HL-60/S4 (cell line): ENCODE data around the gene ASB16.
"Not testable (repeated sequence)": the region's sequence is repeated elsewhere in the genome, so short reads cannot be mapped to it uniquely, and the experiment has no call there.

Experiments used
- in situ Hi-C: fragments of 300-500 bp; cut with MboI; formaldehyde crosslinking; loops from 2 replicates; pipeline ENCODE4 v1.14.3; 2022; ENCODE audit warnings: low sequenced_read_pairs

The ASB16 gene, protein sequence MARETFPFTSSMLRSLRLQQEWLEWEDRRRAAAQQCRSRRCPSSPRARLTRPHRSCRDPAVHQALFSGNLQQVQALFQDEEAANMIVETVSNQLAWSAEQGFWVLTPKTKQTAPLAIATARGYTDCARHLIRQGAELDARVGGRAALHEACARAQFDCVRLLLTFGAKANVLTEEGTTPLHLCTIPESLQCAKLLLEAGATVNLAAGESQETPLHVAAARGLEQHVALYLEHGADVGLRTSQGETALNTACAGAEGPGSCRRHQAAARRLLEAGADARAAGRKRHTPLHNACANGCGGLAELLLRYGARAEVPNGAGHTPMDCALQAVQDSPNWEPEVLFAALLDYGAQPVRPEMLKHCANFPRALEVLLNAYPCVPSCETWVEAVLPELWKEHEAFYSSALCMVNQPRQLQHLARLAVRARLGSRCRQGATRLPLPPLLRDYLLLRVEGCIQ

DNA sequence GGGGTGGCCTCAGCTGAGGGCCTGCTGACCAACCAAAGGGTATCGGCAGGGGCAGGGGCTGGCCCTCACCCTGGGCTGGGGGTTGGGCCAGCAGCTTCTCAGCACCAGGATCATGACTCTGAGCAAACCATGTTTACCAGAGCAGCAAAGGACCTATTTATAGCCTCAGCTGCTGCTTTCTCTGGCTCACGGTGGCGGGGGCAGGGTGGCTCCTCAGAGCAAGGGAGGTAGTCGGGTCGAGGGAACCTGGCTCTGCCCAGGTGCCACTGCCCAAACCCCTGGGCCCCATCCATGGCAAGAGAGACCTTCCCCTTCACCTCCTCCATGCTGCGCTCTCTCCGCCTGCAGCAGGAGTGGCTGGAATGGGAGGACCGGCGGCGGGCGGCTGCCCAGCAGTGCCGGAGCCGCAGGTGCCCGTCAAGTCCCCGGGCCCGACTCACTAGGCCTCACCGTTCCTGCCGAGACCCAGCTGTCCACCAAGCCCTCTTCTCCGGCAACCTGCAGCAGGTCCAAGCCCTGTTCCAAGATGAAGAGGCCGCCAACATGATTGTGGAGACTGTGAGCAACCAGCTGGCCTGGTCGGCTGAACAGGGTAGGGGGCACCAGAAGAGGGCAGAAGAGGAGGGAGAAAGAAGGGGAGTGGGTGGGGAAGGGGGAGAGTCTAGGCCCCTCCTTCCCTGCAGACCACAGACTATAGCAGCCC, at the start of gene ASB16:
Gene ASB16 (plus strand): TSS at position 206 of the 703 bp plus-strand sequence. CDS start 86 bp downstream, at position 292.
- in situ Hi-C loops = loop anchor here (25.0 kb wide), 1 partner anchor 233 kb away; the partner anchor contains the start of gene PPY

DNA sequence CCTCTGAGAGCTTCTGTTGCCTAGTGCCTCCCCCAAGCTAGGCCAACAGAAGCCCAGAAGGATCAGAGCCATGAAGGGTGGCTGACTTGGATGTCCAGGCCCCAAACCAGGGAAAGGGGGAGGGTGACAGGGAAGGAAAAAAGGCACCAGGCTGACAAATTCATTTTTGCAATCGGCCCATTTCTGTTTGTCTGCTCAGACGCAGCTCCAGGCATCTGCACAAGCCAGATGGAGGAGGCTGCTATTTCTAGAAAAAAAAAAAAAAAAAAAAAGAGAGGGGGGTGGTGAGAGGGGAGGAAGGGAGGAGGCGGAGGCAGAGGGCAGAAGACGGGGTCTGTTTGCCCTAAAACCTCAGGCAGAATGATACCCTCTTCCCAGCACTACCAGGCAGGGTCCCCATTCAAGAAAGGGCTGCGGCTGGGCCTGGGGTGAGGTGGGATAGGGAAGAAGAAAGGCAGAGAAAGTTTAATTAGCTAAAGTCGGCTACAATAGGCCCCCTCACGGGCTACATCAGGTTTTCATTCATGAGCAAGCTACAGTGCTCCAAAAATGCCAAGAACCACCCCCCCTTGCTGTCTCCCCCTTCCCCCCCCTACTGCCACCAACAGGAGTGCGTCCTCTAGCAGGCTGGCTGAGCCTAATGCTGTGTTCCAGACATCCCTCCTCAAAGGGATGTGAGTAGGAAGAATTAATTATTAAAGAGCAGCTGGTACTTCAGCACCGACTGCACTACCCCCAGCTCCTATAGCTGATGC, 49.5 kb upstream of the ASB16 start:
- in situ Hi-C loops = no loop called here

DNA sequence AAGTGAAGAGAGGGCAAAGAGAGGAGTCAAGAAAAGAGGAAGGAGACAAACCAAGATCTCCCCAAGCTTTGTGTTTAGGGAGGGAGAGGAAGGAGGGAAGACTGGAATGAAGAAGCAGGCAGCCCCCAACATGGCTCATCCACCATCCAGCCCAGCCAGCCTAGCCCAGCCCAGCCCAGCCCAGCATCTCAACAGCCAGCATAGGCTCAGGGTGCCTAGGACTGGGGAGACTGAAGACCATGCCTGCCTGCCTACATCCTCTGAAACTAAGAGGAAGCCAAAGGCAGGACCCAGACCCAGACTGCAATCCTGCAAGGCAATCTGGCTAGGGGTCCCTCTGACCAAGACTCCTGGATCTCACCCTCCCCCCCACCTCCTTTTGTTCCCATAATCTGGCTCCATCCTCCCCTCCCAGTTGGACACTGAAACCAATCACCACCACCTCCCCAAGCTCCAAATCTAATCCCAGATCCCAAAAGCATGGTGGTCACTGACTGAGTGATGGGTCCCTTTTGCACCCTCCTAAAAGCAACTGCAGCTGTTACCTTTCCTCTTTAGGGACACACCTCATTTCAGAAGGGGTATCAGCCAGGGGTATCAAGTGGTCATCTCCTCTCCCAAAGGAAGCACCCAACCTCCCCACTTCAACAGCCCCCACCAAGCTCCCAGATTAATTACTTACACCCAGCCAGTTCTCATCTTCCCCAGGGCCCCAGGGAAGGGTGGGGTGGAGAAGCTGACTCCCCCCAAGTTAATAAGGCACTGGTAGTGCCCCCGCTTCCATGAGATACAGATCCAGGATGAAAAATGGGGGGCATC, 48.3 kb upstream of the ASB16 start:
- in situ Hi-C loops = no loop called here

DNA sequence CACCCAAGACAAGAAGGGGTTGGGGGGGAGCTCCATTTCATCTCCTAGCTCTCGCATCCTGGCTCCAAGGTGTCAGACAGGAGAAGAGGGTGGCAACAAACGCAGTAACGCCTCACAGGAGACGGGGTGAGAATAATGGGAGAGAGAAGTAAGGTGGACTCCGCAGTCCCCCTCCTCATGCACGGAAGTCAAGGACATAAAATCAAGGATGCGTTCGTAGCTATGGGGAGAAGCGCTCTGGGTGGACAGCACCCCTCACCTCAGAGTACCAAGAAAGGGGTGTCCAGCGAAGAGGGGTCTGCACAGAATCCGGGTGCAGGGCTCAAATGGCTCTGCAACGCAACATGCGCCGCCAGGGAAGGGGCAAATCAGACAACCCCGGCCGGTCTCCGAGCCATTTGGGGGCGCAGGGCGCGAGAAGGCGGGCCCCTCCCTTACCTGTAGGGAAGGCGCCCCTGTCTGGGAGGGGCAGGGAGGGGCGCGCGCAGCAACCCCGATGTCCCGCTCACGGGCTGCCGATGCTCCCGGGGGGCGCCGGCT, 47.6 kb upstream of the ASB16 start:
- in situ Hi-C loops = no loop called here

DNA sequence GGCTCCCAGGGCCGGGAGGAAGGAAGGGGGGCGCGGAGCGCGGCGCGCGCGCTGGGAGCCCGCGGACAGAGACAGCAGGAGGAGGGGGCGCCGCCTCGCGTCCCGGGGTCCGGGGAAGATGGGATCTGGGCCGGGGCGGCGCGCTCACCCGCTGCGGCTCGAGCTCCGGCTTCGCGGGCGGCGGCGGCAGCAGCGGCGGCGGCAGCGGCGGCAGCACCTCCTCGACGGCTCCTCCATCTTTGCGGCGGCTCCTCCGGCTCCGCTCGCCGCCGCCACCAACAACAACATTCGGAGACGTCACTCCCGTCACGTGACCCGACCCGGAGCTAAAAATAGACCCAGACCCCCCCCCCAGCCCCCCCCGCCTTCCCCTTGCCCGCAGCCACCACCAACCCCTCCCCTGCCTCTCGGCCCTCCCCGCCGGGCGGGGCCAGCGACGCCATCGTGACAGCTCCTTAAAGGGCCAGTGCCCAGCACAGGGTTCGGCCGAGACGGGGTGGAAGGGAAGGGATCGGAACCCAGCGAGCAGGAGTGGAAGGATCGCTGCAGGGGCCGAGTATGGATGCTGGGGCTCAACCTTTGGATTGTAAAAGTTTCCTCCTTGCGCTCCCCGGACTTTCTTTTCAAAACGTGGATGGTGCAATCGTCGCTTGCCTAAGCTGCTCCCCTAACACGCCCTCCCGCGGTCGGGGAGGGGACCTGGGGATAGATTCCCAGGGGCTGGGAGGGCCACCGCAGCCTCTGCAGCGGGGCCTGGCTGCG, 47.0 kb upstream of the ASB16 start, which contains the start of gene HDAC5:
Gene HDAC5 (minus strand): TSS at position 286 of the 762 bp plus-strand sequence. CDS start 6,126 bp downstream, outside the sequence.
- in situ Hi-C loops = no loop called here

DNA sequence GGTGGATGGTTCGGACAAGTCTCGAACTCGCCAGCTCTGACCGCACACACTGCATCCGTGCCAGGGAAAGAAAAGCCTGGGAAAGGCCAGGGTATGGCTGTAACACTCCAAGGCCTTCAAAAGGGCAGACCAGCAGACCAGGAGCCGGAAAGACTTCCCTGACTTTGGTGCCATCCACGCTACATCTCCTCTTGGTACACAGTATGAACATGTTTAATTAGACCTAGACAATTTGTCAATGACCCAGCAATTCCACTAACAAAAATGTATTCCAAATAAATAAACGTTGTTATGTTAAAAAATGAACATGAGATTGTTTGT, 46.4 kb upstream of the ASB16 start:
- in situ Hi-C loops = no loop called here

DNA sequence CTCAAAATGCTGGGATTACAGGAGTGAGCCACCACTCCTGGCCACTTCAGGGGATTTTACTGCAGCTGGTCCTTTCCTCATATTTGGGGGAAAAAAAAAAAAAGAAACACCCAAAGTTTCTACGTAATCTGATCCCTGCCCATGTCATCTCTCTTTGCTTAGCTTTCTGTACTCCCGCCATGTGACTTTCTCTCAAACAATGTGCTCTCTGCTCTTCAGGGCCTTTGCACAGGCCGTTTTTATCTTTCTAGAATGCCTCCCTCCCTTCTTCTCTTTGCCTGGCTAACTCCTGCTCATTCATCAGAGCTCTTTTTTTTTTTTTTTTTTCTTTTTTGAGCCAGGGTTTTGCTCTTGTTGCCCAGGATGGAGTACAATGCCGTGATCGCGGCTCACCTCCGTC, 42.1 kb upstream of the ASB16 start:
- in situ Hi-C loops = no loop called here

DNA sequence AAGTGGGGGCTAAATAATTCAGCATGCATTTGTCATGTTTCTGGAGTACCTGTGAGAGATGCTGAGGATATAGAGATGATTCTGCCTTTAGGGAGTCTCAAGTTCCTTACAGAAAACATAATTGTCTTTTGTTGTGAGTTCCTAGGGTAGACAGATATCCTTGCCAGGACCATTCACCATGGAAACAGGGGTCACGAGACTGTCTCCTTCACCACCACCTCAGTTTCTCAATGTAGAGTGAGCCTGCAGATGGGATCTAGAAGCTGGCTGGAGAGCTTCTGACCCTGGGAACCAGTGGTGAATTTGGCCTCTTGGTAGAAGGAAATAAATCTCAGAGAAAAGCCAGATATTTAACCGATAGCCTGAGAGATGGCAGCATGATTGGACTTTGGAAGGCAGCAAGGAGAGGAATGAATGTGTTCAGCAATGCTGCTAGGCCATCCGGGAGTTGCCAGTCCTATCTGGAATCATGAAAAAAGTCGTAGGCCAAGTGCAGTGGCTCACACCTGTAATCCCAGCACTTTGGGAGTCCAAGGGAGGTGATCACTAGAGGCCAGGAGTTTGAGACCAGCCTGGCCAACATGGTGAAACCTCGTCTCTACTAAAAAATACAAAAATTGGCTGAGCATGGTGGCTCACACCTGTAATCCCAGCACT, 39.7 kb upstream of the ASB16 start:
- in situ Hi-C loops = no loop called here

DNA sequence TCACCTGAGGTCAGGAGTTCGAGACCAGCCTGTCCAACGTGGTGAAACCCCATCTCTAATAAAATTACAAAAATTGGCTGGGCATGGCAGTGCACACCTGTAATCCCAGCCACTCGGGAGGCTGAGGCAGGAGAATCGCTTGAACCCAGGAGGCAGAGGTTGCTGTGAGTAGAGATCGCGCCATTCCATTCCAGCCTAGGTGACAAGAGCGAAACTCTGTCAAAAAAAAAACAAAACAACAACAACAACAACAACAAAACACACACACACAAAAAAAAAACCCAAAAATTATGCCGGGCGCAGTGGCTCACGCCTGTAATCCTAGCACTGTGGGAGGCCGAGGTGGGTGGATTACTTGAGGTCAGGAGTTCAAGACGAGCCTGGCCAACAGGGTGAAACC, 39.1 kb upstream of the ASB16 start:
- in situ Hi-C loops = not testable (repeated sequence)

DNA sequence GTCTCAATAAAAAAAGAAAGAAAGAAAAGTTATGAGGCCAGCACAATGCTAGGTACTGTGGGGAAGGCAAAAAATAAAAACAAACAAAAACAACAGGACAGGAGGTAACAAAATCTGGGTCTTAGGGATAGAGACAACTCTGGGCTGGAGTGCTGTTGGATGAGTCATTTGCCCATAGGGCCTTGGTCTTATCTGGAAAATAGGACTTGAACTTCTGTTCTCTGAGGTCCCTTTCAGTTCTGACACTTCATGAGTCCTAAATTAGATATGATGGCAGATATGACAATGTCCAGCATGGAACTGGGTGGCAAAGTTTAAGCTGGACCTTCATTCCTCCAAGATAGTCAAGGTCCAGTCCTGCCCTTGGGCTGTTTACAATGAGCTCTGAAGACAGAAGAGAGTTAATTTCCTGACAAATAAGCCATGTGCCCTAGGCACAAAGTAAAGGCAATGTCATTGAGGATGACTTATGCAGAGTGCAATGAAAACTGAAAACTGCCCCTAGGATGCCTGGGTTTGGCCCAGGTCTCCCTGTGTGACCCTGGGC, 38.2 kb upstream of the ASB16 start:
- in situ Hi-C loops = no loop called here

DNA sequence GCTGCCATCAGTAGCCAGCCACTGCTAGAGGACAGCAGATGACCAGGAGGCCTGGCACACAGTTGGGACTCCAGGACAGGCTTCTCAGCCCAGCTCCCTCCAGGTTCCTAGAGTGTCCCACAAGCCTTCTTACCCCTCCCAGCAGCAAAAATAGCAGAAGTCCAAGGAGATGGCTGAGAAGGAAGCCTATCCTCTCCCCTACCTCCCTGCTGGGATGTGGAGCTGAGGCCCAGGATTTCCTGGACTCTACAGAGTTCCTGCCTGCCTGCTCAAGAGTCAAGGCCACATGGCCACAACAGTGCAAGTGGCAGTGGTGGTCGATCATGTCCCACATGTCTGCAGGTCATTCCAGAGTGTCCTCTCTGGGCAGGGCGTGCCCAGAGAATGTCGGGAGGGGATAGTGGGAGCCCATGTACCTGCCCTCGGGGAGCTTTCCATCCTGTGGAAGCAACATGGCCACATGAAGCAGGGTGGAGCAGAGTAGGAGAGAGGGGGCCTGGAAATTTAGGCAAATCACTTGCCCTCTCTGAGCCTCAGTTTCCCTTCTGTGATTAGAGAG, 36.5 kb upstream of the ASB16 start:
- in situ Hi-C loops = no loop called here

DNA sequence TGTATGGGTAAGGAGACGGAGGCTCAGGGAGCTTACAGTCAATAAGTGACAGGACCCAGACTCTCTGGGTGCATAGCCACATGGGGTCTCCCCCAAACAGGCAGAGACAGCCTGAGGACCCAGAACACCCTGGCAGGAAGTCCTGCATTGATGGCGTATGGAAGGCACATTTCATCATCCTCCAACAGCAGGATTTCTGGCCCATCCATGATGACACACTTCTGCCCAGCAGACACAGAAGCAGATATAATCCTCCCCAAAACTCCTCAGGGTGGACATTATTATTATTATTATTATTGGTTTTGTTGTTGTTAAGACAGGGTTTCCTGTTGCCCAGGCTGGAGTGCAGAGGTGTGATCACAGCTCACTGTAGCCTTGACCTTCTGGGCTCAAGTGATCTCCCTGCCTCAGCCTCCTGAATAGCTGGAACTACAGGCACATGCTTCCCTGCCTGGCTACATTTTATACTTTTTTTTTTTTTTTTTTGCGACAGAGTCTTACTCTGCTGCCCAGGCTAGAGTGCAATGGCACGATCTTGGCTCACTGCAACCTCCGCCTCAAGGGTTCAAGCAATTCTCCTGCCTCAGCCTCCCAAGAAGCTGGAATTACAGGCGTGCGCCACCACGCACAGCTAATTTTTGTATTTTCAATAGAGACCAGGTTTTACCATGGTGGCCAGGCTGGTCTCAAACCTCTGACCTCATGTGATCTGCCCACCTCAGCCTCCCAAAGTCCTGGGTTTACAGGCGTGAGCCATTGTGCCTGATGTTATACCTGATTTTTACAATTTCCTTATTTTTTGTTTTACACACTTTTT, 35.5 kb upstream of the ASB16 start:
- in situ Hi-C loops = no loop called here

DNA sequence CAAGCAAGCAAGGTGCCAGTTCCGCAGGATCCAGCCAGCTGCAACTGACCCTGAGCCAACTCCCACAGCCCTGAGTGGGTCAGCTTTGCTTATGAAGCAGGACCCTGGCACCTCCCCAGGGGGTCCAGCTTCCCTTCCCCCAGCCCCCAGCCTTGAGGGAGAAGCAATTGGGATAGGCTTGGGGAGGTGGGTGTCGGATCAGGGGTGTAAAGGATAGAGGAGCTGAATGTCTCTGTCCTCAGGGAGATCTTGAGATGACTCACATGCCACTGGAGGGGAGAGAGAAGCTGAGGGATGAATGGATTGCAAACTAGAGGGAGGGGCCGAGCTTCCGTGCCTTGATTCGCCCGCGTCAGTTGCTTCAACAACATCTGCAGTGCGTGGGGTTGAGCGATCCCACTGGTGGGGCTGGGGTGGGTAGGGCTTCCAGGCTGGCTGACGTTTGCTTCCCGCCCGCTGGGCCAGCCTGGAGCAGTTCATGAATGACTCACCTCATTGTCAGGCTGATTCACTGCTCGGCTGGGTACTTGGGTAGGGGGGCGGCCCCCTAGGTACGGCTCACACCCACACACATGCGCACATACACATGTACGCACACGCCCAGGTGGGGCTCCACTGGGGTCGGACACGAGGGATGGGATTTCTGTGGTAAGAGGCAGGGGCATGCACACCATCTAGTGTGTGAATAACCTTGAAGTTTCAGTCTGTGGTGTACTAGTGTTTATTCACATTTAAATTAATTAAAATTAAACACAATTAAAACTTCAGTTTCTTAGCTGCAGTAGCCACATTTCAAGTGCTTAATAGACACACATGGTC, 32.4 kb upstream of the ASB16 start:
- in situ Hi-C loops = no loop called here

DNA sequence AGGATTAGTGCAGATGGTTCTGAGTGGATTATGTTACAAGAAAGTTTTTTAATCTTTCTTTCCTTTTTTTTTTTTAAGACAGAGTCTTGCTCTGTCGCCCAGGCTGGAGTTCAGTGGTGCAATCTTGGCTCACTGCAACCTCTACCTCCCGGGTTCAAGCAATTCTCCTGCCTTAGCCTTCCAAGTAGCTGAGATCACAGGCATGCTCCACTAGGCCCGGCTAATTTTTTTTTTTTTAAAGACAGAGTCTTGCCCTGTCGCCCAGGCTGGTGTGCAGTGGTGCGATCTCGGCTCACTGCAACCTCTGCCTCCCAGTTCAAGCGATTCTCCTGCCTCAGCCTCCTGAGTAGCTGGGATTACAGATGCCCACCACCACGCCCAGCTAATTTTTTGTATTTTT, 26.6 kb upstream of the ASB16 start:
- in situ Hi-C loops = not testable (repeated sequence)

DNA sequence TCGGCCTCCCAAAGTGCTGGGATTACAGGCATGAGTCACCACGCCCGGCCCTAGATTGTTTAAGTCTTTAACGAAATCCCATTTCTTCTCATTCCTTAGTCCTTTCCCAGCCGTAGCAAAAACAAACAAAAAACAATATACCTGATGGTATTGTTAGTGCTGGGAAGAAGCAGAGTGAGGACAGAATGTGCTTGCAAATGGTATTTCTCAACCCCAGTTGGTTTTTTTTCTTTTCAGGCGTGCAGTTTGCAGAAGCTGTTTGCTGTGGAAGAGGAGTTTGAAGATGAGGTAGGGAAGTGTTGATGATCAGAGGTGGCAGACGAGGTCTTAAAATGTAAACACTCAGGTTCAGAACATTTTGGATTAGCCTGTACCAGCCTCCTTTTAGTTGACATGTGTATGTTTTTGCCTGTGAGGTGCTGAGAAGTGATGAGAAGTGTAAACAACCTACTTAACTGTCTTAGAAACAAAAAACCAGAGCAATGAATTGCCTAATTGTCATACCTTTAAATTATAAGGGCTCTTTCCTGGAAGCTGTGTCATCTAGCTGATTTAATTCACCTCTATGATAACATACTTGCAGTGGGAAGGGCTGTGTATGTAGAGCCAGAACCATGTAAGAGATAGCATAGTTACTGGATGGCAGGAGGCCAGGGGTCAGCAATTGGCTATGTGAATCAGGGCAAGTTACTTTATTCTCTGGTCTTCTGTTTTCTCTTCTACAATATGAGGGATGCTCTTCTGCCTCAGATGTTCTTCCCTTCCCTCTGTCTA, 25.4 kb upstream of the ASB16 start:
- in situ Hi-C loops = no loop called here
